HepG2 (cell line): ENCODE measurements around the gene AKT3. TPM values are rescaled to one million over a fixed set of nuclear protein-coding genes. Genes with fewer than 3 reads are reported as not detected.

Experiments used
- BCLAF1 ChIP-seq: fragments of 450-650 bp; IDR thresholded peaks from 2 replicates; pipeline ENCODE4 v1.6.1; 2017; ENCODE audit warnings: mild to moderate bottlenecking
- DMAP1 ChIP-seq: IDR thresholded peaks from 2 replicates; pipeline ENCODE4 v1.6.1; 2016
- HES4 ChIP-seq: sonication (generic); formaldehyde crosslinking; IDR thresholded peaks from 2 replicates; pipeline ENCODE4 v1.9.0; 2021; ENCODE audit warnings: mild to moderate bottlenecking, missing genetic modification reagents, borderline replicate concordance
- IKZF4 ChIP-seq: sonication (generic); formaldehyde crosslinking; IDR thresholded peaks from 2 replicates; pipeline ENCODE4 v1.5.1; 2020; ENCODE audit warnings: borderline replicate concordance, mild to moderate bottlenecking, low read depth, missing genetic modification reagents; ENCODE audit errors: not compliant biosample characterization
- PRDM10 ChIP-seq: sonication (generic); formaldehyde crosslinking; IDR thresholded peaks from 2 replicates; pipeline ENCODE4 v1.4.0; 2020; ENCODE audit warnings: low read depth, missing genetic modification reagents
- SNAPC4 ChIP-seq: sonication (generic); formaldehyde crosslinking; IDR thresholded peaks from 2 replicates; pipeline ENCODE4 v1.4.0; 2020; ENCODE audit warnings: mild to moderate bottlenecking, missing genetic modification reagents
- SYNCRIP ChIP-seq: fragments of 200-400 bp; formaldehyde crosslinking; IDR thresholded peaks from 2 replicates; pipeline ENCODE4 v1.6.1; 2018; ENCODE audit warnings: mild to moderate bottlenecking, low read depth, low read length; ENCODE audit not compliant: insufficient read depth
- ZNF12 ChIP-seq: sonication (generic); formaldehyde crosslinking; IDR thresholded peaks from 2 replicates; pipeline ENCODE4 v1.5.0; 2020; ENCODE audit warnings: missing genetic modification reagents
- ZNF367 ChIP-seq: sonication (generic); formaldehyde crosslinking; IDR thresholded peaks from 2 replicates; pipeline ENCODE4 v1.4.0; 2020; ENCODE audit warnings: missing genetic modification reagents, borderline replicate concordance
- ZNF510 ChIP-seq: sonication (generic); formaldehyde crosslinking; IDR thresholded peaks from 2 replicates; pipeline ENCODE4 v1.4.0; 2020; ENCODE audit warnings: low read depth, mild to moderate bottlenecking, missing genetic modification reagents
- ZNF615 ChIP-seq: sonication (generic); formaldehyde crosslinking; IDR thresholded peaks from 2 replicates; pipeline ENCODE4 v1.5.0; 2020; ENCODE audit warnings: mild to moderate bottlenecking, missing genetic modification reagents, borderline replicate concordance
- ZSCAN31 ChIP-seq: sonication (generic); formaldehyde crosslinking; IDR thresholded peaks from 2 replicates; pipeline ENCODE4 v1.5.0; 2020; ENCODE audit warnings: low read depth, mild to moderate bottlenecking, missing genetic modification reagents
- polyA plus RNA-seq, 8 experiments: library from polyadenylated mRNA; depleted of rRNA in 3 of 8; stranded (reverse) in 7 of 8; unstranded in 1 of 8; fragments of >200 nt; fragmentation: Illumina TruSeq in 4 of 8; extraction: Trizol in 4 of 8; gene quantifications; 2 replicates each; pipeline versions ENCODE4 v1.2.1 to v1.2.3, GENCODE V29; 2011 to 2016; ENCODE audit warnings: low read depth in 4 of 8, missing spikeins in 1 of 8, mixed read lengths in 1 of 8; ENCODE audit not compliant: insufficient read depth in 1 of 8
- total RNA-seq, 5 experiments: library from RNA; depleted of rRNA; stranded (reverse); fragments of >200 nt; fragmentation: Illumina TruSeq; extraction: Trizol; gene quantifications; 2 replicates each; pipeline ENCODE4 v1.2.3, GENCODE V29; 2016; ENCODE audit warnings: low read depth in 1 of 5
- TF ChIP-seq, protein P1 (sequence below), 2 experiments: sonication (generic) in 1 of 2; formaldehyde crosslinking in 1 of 2; IDR thresholded peaks; 2 replicates each; pipeline versions ENCODE4 v1.4.0 to v1.6.1; 2016 to 2020; ENCODE audit warnings: borderline replicate concordance in 1 of 2, low read depth in 1 of 2, mild to moderate bottlenecking in 1 of 2, missing genetic modification reagents in 1 of 2

Gene AKT3
- total and polyA plus RNA-seq, 2 of the 13 experiments (the other 11 are each of a cell fraction or from before 2014, with no cell fraction given) = 0.07 TPM

DNA sequence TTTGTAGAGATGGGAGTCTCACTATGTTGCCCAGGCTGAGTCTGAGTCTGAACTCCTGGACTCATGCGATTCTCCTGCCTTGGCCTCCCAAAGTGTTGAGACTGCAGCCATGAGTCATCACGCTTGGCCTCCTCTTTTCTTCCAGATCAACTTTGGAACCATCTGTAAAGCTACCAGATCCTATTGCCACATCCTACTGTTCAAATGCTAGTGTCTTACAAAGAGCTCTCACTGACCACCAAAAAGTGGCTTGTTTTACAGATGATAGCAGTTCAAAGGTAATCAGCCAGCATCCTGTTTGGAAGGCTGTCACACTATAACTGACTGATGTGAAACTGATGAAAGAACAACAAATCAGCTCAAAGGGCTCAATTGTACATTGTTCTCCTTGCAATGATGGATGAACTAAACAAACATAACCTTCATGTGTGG, 221.6 kb downstream of the AKT3 start (continued):
- no peak for TF ChIP-seq PRDM10 (CRISPR knock-in tag)
- TF ChIP-seq ZNF367 (CRISPR knock-in tag) = no peak
- TF ChIP-seq DMAP1 (CRISPR knock-in tag) = no peak
- no peak for TF ChIP-seq BCLAF1
- no peak for TF ChIP-seq HES4 (CRISPR knock-in tag)
- TF ChIP-seq ZNF615 (CRISPR knock-in tag) = no peak
- no peak for TF ChIP-seq IKZF4 (CRISPR knock-in tag)
- TF ChIP-seq SNAPC4 (CRISPR knock-in tag) = no peak
- TF ChIP-seq SYNCRIP = no peak
- TF ChIP-seq ZNF510 = no peak
- TF ChIP-seq, protein P1, sequence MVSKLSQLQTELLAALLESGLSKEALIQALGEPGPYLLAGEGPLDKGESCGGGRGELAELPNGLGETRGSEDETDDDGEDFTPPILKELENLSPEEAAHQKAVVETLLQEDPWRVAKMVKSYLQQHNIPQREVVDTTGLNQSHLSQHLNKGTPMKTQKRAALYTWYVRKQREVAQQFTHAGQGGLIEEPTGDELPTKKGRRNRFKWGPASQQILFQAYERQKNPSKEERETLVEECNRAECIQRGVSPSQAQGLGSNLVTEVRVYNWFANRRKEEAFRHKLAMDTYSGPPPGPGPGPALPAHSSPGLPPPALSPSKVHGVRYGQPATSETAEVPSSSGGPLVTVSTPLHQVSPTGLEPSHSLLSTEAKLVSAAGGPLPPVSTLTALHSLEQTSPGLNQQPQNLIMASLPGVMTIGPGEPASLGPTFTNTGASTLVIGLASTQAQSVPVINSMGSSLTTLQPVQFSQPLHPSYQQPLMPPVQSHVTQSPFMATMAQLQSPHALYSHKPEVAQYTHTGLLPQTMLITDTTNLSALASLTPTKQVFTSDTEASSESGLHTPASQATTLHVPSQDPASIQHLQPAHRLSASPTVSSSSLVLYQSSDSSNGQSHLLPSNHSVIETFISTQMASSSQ (IDR thresholded peaks at IDR 0.05; ENCODE audit: low read depth) = no peak
- TF ChIP-seq, protein P1 (CRISPR knock-in tag; IDR thresholded peaks at IDR 0.05; ENCODE audit: borderline replicate concordance) = 0 out of 2 replicates have a peak, but pooled peaks have one; percentile 43
- no peak for TF ChIP-seq ZSCAN31
- TF ChIP-seq ZNF12 = no peak
